ENCODE results near the gene TANC1.

The TANC1 gene

DNA sequence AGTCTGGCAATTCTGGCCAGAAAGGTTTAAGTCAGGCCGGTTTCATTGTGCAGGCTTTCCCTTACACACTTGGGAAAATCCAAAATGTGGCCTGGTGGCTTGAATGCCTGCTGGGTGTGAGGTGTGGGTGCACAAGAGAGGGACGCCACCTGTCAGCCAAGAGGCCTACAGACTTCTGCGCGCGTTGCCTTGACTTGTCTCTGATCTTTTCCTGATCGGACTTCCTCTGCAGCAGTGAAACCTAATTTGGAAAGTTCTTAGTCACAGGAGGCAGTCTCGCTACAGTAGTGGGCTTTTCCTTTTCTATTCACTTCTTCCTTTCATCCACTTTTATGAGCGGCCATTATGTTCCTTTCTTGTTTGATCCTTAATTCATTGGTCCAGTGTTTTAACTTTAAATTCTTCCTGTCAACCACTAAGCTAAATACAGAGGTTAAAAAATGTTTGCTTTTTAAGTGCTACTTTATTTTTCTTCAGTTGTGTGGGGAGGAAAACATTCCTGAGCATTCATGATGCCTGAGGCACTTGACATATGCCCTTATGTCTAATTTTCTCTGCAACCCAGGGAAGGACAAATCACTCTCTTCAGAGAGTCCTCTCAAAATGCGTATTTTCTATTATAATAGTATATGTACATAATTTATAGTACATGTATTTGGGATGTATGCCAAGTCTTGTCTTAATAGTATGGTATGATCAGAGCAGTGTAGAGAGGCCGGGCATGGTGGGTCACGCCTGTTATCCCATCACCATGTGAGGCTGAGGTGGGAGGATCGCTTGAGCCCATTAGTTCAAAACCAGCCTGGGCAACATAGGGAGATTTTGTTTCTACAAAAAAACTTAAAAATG, 189.1 kb downstream of the TANC1 start:
- DNase-seq (ENCODE audit: low read depth, low spot score), result no peak

- DNase-seq (ENCODE audit: low read depth, low spot score), result no peak
Measured at GRCh38 chr2:159160412-159160811, 192.0 kb downstream of the TANC1 start.

DNA sequence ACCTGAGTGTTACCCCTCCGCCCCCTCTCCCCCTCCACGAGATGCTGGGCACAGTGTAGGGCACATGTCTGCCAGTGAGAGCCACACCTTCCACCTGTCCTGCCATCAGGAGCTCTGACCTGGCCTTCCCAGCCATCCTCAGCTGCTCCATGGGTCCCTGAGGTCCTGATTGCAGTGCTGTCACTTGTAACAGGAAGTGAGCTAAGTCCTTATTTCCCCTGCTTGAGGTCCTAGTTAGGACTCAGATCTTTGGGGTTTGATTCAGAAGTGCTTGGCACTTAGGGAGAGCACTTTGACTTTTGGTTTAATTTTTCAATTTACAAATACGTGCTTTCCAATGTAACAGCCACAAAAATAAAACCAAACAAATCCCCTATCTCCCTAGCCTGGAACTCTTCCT, 192.5 kb downstream of the TANC1 start:
- DNase-seq (ENCODE audit: low read depth, low spot score), result no peak

GRCh38 chr2:159163930-159164329, 195.5 kb downstream of the TANC1 start:
- no peak for DNase-seq (ENCODE audit: low read depth, low spot score)

GRCh38 chr2:159164457-159164911, 196.0 kb downstream of the TANC1 start:
- DNase-seq (ENCODE audit: low read depth, low spot score), result no peak

GRCh38 chr2:159165048-159165447, 196.6 kb downstream of the TANC1 start:
- DNase-seq (ENCODE audit: low read depth, low spot score), result no peak

DNA sequence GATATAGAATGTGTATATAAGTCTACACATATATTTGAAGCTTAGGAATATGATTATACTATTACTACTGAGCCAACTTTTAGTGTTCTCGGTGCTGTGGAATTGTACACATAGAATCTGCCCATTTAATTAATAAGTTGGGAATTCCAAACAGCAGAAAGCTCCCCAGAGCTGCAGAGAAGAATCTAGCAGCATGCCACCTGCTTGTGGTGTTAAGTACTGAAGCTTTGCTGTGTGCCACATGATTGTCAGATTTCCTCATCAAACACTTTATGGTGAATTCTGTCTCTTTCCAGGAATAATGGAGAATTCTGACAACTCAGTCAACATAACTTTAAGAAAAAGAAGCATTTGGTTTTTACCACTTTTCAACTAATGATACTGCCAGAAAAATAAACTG, 200.3 kb downstream of the TANC1 start:
- DNase-seq (ENCODE audit: low read depth, low spot score), result no peak

DNA sequence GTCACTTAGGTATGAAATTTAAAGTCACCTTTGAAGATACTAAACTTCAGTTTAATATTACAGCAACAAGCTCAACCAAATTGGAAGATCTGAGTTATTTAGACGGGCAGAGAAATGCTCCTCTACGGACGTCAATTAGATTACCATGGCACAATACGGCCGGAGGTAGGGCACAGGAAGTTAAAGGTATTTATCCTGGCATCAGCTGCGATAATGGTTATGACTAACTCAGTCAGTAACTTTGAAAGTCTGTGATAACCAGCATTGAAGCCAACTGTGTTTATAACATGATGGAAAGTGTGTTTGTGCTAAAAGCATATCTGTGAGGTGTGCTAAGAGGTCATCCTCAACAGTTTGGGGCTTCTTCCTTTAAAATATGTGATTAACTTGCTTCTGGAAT, 200.7 kb downstream of the TANC1 start:
- no peak for DNase-seq (ENCODE audit: low read depth, low spot score)

- no peak for DNase-seq (ENCODE audit: low read depth, low spot score)
Measured at GRCh38 chr2:159172403-159172802, 204.0 kb downstream of the TANC1 start.

GRCh38 chr2:159174759-159175158, 206.3 kb downstream of the TANC1 start:
- no peak for DNase-seq (ENCODE audit: low read depth, low spot score)

GRCh38 chr2:159175182-159175581, 206.7 kb downstream of the TANC1 start:
- no peak for DNase-seq (ENCODE audit: low read depth, low spot score)

DNA sequence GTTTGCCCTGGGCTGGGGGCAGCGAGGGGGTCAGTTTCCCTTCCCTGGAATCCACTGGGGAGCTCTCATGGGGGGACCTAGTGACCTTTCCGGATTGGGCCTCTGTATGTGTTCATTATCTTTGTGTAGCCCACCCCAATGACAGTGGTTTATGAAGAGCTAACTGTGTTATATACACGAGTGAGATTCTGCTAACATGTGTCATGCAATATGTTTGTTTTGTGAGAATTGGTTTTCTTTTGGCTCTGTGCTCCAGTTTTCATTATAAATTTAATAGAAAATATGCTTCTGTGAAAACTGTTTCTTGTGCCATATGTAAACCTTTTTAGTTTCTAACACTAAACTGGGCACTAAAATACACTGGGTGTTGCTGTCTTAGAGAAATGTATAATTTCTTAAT, 207.5 kb downstream of the TANC1 start:
- no peak for DNase-seq (ENCODE audit: low read depth, low spot score)

DNA sequence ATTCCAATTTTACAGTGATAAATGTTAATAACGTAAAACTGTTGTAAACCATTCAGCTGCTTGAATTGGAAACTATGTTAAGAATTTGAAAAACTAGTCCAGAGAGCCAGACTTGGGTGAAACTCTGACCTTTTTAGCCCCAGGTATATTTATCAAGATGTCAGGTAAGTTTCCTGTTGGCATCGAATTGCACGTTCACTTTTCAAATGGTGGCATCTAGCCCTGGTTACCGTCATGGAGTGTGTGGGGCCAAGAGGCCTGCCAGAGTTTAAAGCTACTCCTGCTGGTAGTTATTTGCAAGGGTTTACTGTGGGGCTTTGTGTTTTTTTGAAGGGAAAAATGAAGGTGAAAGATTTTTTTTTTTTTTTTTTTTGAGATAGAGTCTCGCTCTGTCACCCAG, 208.1 kb downstream of the TANC1 start:
- DNase-seq (ENCODE audit: low read depth, low spot score), result no peak

DNA sequence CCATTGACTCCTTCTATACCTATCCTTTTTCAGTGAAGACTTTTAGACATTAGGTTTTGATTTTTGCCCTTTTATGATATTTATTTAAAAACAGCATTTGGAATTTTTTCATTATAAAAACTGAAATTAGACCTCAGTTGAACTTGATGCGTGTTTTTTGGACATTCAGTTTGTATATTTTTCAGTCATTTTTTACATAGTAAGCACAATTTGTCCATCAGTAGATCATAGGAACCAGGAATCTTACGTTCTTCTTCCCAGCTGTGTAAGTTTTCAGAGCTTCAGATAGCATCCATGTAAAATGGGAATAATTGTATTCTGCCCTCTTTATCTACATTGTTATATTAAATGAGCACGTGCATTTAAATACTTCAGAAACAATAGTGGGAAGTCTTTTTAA, 208.9 kb downstream of the TANC1 start:
- DNase-seq (ENCODE audit: low read depth, low spot score), result no peak

DNA sequence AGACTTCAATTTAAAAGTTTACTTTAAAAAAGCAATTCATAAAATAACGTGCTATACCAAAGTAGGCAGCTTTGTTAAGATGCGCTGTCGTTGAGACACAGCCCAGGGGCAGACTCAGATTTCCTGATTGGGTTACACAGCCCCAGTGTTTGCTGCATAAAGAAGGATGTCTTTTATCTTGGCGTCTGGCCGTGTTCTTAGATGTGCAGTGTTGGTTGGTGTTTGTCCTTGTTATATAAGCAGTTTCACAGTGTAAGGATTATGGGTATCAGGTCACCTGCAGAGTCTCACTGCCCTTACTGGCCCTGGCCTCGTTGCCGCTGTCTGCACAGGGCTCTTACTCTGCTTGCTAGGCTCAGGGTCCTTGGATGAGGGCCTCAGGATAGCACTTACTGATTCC, 209.5 kb downstream of the TANC1 start:
- DNase-seq (ENCODE audit: low read depth, low spot score), result no peak

DNA sequence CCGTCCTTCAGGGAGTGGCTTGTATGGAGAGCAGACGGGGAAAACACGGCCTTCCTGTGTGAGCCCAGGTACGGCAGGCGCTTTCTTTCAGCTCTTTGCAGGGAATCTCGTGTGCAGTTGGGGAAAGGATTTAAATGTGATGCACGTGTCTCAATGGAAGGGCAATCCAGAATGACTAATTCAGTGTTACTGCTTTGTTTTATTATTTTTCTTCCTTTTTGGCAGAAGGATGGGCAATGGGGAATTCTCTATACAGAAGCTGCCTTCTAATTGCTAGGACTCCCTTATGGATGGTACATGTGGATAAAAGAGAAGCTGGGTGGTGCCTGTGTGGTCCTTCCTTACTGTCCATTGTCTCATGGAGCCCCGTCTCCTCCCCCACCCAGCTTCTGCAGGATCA, 210.7 kb downstream of the TANC1 start:
- DNase-seq (ENCODE audit: low read depth, low spot score), result no peak

- no peak for DNase-seq (ENCODE audit: low read depth, low spot score)
Measured at GRCh38 chr2:159179696-159180095, 211.3 kb downstream of the TANC1 start.

GRCh38 chr2:159183346-159183745, 214.9 kb downstream of the TANC1 start:
- DNase-seq (ENCODE audit: low read depth, low spot score), result no peak

- no peak for DNase-seq (ENCODE audit: low read depth, low spot score)
Measured at GRCh38 chr2:159185401-159186130, 217.1 kb downstream of the TANC1 start.

GRCh38 chr2:159186462-159186861, 218.0 kb downstream of the TANC1 start:
- DNase-seq (ENCODE audit: low read depth, low spot score), result no peak

DNA sequence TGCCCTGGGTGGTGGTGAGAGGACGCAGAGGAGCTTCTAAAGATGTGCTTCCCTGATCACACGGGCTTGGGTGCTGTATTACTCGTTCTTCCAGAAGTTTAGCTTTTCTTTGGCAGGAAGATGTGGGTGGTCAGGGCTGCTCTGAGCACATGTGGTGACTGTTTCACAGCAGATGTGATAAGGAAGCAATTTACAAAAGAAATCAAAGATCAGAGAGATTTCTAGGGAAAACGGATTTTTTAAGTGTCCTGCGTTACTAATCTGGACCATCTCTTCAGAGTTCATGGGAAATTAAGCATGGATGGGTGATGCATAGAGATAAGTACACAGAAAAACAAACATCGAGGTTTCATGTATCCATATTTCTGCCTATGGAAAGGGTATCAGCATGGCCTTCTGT, 218.7 kb downstream of the TANC1 start:
- DNase-seq (ENCODE audit: low read depth, low spot score), result no peak

- DNase-seq (ENCODE audit: low read depth, low spot score), result no peak
Measured at GRCh38 chr2:159188449-159188848, 220.0 kb downstream of the TANC1 start.

DNA sequence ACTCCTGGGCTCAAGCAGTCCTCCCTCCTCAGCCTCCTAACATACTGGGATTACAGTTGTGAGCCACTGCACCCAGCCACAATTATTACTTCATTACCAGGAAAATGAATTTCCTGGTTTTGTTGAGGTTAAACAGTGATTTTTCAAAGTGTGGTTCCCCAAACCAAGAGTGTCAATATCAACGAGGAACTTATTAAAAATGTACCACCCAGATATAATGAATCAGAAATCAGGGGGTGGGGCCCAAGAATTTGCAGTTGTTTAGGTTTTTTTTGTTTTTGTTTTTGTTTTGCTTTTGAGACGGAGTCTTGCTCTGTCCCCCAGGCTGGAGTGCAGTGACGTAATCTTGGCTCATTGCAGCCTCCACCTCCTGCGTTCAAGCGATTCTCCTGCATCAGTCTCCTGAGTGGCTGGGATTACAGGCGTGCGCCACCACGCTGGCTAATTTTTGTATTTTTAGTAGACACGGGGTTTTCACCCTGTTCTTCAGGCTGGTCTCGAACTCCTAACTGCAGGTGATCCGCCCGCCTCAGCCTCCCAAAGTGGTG, 224.0 kb downstream of the TANC1 start:
- no peak for DNase-seq (ENCODE audit: low read depth, low spot score)

Measured in activated CD4-positive, CD25-positive, alpha-beta regulatory T cell treated with anti-CD3 and anti-CD28 coated beads, Interleukin-2, amount 50 U/mL, for 16 hours (primary cell).